Activated CD4-positive, alpha-beta T cell treated with anti-CD3 and anti-CD28 coated beads for 1 hour (primary cell): Measurements from ENCODE around the gene C1orf35.

Source experiments
- DNase-seq: peaks from one replicate; pipeline ENCODE4 v3.0.0-alpha.2; 2020

The C1orf35 gene

DNA sequence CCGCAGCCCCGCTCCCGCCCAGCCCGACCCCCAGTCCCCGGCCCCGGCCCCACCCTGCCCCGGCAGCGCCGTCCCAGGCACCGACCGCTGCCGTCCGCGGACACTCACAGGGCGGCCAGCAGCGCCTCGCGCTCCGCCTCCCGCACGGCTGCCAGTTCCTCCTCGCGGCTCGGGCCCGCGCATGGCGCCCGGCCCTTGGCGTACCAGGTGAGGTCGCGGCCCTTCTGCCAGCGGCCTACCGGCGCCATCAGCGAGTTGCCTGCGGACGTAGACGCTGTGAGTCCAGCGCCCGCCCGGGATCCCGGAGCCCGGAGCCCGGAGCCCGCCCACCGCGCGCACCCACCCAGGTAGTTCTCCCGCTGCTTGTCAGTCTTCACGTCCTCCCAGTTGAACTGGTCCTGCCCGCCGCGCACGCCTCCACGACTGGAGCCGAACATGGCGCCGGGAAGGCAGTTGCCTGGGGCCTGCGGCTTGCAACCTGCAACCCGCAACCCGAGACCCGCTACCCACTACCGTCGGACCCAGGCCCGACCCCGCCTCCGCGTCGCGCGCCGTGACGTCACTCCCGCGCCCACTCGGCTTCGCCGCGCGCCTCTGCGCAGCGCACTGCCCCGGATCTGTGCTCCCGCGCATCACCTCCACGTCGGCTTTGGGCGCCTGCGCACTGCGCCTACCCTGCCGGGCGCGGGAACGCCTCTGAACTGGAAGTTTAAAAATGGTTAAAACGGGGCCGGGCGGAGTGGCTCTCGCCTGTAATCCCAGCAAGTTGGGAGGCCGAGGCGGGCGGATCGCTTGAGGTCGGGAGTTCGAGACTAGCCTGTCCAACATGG is at the start of gene C1orf35:
Gene C1orf35 (minus strand): TSS at position 535 of the 830 bp plus-strand sequence. CDS start 98 bp downstream, at position 437.
- DNase-seq = peak; percentile 90

- DNase-seq = no peak
Measured at GRCh38 chr1:228152918-228153258, 49.8 kb upstream of the C1orf35 start.

- DNase-seq = no peak
Measured at GRCh38 chr1:228152097-228152917, 49.2 kb upstream of the C1orf35 start.

DNA sequence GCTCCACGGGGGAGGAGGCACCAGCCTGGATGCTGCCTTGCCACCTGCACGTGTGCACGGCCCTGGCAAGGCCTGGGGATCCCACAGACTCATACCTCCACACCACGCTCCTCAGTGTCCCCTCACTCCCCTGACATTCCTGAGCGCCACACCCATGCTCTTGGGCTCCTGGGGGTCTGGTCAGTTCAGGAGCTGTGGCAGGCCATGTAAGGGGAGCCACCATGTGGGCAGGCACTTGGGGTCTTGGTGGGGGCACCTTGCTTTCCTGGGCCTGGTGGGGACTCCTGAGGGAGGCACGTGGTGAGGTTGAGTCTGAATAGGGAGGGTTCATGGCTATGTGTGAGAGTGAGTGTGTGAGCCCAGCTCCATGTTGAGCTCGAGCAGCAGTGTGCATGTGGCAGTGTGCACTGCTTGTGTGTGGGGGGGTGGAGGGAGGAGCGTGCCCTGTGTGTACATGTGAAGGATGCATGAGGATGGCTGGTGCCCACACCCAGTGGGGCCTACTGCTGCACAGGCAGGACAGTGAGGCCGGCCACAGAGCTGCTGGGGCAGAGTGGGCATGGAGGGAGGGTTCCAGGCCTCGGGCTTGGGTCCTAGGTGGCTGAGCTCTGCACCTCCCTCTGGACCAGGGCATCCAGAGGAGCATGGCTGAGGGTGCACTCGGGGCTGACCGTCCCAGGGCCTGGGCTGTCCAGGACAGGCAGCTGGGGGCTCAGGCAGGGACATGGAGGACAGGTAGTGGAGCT is 48.2 kb upstream of the C1orf35 start:
- no peak for DNase-seq

- no peak for DNase-seq
Measured at GRCh38 chr1:228150461-228151179, 47.5 kb upstream of the C1orf35 start.

DNA sequence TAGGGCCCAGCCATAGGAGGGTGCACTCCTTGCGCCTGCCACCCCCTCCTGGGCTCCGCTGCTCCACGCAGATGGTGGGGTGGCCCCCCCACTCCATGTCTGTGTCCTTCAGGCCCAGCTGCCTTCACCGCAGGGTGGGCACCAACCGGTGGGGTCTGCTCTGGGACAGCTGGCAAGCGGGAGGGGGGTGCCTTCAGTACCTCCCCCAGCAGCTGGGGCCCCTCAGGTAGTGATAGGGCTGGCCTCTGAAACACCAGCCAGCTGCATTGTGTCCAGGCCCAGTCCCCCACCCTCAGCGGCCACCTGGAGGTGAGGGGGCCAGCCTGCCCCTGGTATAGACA is 47.0 kb upstream of the C1orf35 start:
- no peak for DNase-seq

GRCh38 chr1:228149406-228150119 is 46.4 kb upstream of the C1orf35 start, which contains the start of gene GJC2:
TSS of gene GJC2 (plus strand) at chr1:228149930. CDS start at chr1:228157759, 7,829 bp downstream.
- DNase-seq = no peak

DNA sequence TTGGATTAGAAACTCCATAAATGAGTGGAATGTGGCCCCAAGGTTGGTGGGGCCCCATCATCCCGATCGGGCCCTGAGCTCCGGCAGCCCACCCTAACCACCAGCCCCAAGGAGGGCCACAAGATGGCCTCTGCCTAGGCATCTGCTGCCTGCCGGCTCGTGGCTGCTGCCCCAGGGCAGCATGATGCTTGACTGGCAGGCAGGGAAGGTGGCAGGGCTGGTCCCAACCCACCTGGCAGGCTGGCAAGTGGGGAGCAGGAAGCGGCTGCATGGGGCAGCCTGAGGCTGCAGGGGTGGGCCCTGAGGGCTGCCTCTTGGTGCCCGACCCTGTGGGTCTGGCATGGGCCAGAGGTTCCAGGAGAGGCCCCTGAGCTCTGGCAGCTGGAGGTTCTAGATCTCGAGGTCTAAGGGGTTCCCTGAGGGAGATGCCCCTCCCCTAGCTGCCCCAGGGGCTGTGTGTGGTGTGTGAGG is 45.8 kb upstream of the C1orf35 start:
- DNase-seq = no peak

DNA sequence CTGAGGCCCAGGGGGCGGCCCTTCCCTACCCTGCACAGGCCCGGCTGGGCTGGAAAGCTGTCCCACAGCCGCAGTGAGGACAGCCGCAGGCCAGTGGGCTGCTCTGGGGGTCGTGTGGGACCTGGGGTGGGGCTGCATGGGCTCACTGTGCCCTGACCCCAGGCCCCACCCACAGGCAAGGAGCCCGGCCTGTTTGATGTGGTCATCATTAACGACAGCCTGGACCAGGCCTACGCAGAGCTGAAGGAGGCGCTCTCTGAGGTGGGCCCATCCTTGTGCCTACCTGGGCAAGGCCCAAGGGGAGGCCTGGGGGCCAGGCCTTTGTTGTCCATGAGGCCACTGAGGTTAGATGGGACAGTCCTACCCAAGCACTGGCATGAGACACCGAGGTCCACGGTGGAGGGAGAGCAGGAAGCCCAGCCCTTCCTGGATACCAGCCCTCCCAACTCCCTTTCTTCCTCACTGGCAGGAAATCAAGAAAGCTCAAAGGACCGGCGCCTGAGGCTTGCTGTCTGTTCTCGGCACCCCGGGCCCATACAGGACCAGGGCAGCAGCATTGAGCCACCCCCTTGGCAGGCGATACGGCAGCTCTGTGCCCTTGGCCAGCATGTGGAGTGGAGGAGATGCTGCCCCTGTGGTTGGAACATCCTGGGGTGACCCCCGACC is 45.2 kb upstream of the C1orf35 start:
- DNase-seq = no peak

DNA sequence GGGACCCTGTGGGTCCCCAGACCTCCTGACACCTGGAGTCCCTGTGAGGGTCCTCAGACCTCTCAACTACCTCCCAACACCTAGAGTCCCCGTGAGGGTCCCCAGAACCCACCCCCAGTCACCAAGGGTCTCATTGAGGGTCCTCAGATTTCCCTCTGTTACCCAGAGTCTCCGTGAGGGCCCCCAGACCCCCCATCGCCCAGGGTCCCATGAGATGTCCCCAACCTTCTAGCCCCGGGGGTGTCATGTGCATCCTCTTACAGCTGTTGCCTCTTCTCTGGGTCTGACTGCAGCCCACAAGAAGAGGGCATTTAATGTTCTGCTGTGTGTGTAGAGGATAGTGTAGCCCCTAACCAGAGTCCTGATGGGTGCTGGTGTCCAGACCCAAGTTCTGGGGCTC is 44.6 kb upstream of the C1orf35 start:
- DNase-seq = no peak

DNA sequence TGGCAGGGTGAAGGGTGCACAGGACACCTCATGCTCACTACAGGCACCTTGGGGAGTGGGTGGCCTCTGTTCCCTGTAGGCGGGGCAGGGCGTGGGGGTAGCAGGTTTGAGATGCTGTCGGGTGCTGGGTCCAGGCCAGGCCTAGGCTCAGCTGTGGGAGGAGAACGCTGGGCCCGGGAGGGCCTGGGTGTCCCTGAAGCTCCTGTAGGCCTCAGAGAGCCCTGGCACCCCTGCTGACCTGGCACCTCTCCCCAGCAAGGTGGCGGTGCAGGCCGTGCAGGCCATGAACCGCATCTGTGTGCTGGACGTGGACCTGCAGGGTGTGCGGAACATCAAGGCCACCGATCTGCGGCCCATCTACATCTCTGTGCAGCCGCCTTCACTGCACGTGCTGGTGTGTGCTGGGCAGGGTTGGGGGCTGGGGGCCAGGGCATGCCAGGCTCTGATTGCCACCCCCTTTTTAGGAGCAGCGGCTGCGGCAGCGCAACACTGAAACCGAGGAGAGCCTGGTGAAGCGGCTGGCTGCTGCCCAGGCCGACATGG is 44.1 kb upstream of the C1orf35 start:
- DNase-seq = no peak

DNA sequence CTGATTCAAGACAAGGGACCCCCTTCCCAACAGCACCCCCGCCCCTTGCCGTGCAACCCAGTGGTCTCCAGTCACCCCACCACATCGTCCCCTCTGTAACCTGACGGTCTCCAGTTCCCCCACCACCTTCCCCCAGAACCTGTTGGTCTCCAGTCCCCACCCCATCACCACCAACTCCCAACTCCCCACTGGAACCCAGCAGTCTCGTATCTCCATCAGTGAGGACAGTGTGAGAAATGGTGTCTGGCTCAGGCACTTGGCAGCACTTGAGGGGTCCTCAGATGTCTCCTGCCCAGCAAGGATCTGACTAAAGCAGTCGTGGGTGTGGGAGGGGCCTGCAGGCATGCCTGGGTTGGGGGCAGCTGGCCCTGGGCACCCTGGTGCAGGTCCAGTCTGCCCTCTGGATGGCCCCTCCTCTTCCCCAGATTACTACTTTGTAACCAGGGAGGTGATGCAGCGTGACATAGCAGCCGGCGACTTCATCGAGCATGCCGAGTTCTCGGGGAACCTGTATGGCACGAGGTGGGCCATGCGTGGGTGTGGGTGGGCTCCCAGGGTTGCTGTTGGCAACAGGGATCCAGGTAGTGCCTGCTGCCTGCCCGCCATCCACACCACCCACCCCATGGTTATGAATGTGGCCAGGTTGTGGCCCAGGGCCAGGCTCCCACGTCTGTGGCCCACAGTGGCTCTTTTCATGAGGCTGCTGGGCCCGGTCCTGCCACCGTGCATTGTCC is 43.5 kb upstream of the C1orf35 start:
- no peak for DNase-seq

DNA sequence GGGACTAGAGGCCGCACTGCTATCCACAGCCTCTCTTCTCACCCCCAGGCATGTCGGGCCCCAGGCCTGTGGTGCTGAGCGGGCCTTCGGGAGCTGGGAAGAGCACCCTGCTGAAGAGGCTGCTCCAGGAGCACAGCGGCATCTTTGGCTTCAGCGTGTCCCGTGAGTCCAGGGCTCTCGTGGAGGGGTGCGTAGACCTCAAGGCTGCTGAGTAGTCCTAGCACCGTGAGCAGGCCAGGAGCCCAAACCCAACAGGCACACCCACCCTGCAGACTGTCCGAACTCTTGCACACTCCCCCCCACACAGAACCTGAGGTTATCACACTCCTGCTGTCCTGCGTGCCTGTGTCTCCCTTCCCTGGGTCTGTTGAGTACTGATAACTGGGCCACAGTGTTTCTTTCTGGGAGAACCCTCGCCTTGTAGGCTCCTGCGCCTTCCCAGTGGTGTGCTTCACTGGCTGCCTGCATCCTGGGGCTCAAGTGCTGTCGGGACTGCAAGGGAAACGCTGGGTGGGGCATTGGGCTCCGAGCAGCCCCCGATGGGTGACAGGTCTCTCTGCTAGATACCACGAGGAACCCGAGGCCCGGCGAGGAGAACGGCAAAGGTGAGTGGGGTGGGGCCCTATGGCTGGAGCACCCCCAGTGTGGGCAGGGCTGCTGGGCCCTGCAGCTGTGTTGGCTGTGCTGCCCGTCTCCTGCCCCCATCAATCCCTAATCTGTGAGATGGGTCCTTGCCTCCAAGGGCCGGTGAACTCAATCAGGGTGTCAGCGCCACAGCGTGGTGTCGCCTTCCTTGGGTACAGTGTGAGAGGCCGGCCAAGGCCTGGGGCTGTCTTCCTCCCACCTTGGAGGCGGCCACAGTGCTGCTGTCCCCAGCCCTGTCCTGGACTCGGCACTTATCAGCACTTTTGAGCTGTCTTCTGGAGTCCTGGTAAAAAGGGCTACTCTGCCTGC is 42.6 kb upstream of the C1orf35 start:
- DNase-seq = no peak

- DNase-seq = no peak
Measured at GRCh38 chr1:228144993-228145343, 41.8 kb upstream of the C1orf35 start.

- DNase-seq = no peak
Measured at GRCh38 chr1:228144193-228144992, 41.3 kb upstream of the C1orf35 start.

DNA sequence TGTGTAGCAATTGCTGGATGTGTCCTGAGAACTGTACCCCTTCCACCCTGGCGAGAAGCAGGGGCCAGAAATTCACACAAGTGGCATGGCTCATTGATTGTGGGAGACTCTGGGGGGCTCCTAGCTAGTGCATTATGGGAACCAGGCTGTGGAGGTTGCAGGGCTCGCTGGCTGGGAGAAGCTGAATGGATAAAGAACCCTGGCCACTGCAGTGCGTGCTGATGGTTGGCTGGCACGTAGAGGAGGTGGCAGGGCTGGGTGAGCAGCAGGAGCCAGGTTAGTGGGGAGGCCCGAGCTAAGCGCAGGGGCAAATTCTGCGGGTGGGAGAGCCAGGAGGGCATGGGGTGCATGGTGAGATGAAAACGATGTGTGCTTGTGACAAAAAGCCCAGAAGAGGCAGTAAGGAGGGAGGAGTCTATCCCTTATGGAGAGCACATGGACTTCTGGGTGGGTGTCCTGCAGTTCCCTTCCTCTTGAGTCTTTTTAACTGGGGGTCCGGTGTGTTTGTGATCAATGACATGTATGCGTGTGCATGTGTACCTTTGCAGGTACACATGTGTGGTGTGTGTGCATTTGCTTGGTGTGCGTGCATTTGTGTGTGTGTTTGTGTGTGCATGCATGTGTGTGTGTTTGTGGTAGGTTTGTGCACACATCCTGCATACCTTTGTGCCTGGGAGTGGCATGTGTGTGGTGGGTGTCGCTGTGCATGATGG is 40.5 kb upstream of the C1orf35 start:
- DNase-seq = no peak

DNA sequence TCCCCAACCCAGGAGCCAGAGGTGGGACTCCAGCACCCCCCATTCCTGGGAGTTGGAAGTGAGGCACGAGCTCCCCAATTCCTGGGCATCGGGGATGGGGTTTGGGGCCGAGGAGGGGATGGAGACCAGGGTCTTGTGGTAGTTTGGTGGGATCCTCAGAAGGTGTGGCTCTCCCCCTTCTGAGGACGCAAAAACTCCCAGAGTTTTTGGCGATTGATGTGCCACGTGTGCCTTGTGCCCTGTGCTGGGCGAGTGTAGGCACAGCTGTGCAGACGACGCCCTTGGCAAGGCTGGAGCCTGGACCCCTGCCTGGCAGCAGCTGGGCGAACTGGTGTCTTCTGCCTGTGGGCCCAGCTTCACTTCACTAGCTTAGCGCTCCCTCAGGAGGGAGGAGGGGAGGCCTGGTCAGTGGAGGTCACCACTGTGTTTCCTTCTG is 39.6 kb upstream of the C1orf35 start:
- DNase-seq = no peak
